Mucosa of rectum (tissue), 2 donors: Measurements from ENCODE around the gene TRMT112.
A peak's percentile ranks its signal among the peaks of the same experiment; 100 is the strongest.
"Not testable (repeated sequence)": the region's sequence is repeated elsewhere in the genome, so short reads cannot be mapped to it uniquely, and the experiment has no call there.

Experiments
- H3K27ac ChIP-seq, 2 donors: one replicate each; pipeline ENCODE4 v1.7.0; 2013; ENCODE audit warnings: inconsistent platforms in 2 of 2, low read depth in 2 of 2, low read length in 2 of 2
- H3K27me3 ChIP-seq, 2 donors: one replicate each; pipeline ENCODE4 v1.7.0; 2013; ENCODE audit warnings: low read length in 2 of 2; ENCODE audit not compliant: control insufficient read depth in 2 of 2, insufficient read depth in 2 of 2
- H3K36me3 ChIP-seq, 2 donors: one replicate each; pipeline ENCODE4 v1.7.0; 2013; ENCODE audit warnings: low read length in 2 of 2; ENCODE audit not compliant: control insufficient read depth in 2 of 2, insufficient read depth in 2 of 2
- H3K4me1 ChIP-seq, 2 donors: one replicate each; pipeline ENCODE4 v1.7.0; 2013; ENCODE audit warnings: low read length in 2 of 2, mild to moderate bottlenecking in 1 of 2; ENCODE audit not compliant: control insufficient read depth in 2 of 2, insufficient read depth in 2 of 2
- H3K4me3 ChIP-seq, 2 donors: one replicate each; pipeline ENCODE4 v1.7.0; 2013; ENCODE audit warnings: low read length in 2 of 2
- H3K9ac ChIP-seq, 2 donors: one replicate each; pipeline ENCODE4 v1.7.0; 2013; ENCODE audit warnings: low read length in 2 of 2, low read depth in 1 of 2, mild to moderate bottlenecking in 1 of 2
- H3K9me3 ChIP-seq, 2 donors: one replicate each; pipeline ENCODE4 v1.7.0; 2013; ENCODE audit warnings: low read length in 2 of 2; ENCODE audit not compliant: control insufficient read depth in 2 of 2
- donor health status: healthy.
- donor health status: Normal muscosa, but diverticular disease.

Gene TRMT112

DNA sequence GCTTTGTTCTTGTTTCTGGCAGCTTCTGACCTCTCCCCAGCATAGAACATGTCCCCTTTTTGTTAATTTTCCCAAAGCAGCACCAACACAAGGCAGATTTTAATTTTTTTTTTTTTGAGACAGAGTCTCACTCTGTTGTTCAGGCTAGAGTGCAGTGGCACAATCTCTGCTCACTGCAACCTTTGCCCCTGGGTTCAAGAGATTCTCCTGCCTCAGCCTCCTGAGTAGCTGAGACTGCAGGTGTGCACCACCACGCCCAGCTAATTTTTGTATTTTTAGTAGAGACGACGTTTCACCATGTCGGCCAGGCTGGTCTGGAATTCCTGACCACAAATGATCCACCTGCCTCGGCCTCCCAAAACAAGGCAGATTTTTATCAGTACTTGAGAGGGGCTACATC lies 9.6 kb downstream of the TRMT112 start:
- H3K4me1 ChIP-seq, result peaks cover 20 to 24% of the 10 kb centered on the region in 2 donors
- H3K27me3 ChIP-seq, H3K9ac ChIP-seq, H3K27ac ChIP-seq, H3K9me3 ChIP-seq: not testable (repeated sequence)
- H3K36me3 ChIP-seq, result peaks cover 6 to 17% of the 10 kb centered on the region in 2 donors
- peak overlapping the region in 1 of 2 donors; percentile 92 for H3K4me3 ChIP-seq

DNA sequence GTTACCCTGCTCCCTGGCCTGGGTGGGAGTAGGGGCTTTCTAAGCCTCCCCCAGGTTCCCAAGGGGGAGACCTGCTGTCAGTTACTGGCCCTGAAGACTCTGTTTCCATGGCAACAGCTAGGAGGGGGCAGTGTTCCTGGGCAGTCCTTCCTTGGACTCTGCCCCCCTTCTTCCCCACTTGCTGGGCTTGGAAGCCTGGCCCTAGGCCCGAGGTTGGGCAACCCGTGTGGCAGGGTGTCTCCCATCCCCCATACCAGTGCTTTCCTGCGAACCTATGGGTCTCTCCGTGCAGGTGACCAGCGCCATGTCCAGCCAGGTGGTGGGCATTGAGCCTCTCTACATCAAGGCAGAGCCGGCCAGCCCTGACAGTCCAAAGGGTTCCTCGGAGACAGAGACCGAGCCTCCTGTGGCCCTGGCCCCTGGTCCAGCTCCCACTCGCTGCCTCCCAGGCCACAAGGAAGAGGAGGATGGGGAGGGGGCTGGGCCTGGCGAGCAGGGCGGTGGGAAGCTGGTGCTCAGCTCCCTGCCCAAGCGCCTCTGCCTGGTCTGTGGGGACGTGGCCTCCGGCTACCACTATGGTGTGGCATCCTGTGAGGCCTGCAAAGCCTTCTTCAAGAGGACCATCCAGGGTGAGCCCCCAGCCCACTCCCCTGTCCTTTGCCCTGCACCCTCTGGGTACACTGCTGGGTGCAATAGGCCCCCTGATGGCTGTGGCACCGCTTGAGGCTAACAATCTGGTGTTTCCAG lies 10.3 kb downstream of the TRMT112 start:
- Histone ChIP-seq H3K27me3 (no peaks in the 10 kb centered on the region), H3K4me1 (peaks cover 20 to 24% of the 10 kb centered on the region in 2 donors), H3K27ac (peak overlapping the region; percentile 86 to 92), H3K9ac (peak overlapping the region; percentile 66 to 71), H3K4me3 (peak overlapping the region; percentile 73 to 92), H3K9me3 (no peaks in the 10 kb centered on the region), H3K36me3 (peaks cover 0 to 12% of the 10 kb centered on the region in 2 donors)

GRCh38 chr11:64306563-64306875 lies 10.8 kb downstream of the TRMT112 start:
- H3K9me3 ChIP-seq, result no peaks in the 10 kb centered on the region
- H3K27ac ChIP-seq, result peak overlapping the region; percentile 86 to 92
- peak overlapping the region; percentile 73 to 92 for H3K4me3 ChIP-seq
- H3K9ac ChIP-seq, result peak overlapping the region; percentile 66 to 71
- H3K36me3 ChIP-seq, result peaks cover 0 to 12% of the 10 kb centered on the region in 2 donors
- peaks cover 20 to 24% of the 10 kb centered on the region in 2 donors for H3K4me1 ChIP-seq
- no peaks in the 10 kb centered on the region for H3K27me3 ChIP-seq

- peaks cover 0 to 10% of the 10 kb centered on the region in 2 donors for H3K36me3 ChIP-seq
- H3K27ac ChIP-seq, result peak overlapping the region; percentile 86 to 92
- no peaks in the 10 kb centered on the region for H3K27me3 ChIP-seq
- H3K4me3 ChIP-seq, result peak overlapping the region; percentile 73 to 92
- H3K9me3 ChIP-seq, result no peaks in the 10 kb centered on the region
- peak overlapping the region; percentile 66 to 71 for H3K9ac ChIP-seq
- peaks cover 20 to 24% of the 10 kb centered on the region in 2 donors for H3K4me1 ChIP-seq
These were observed 11.4 kb downstream of the TRMT112 start for GRCh38 chr11:64305691-64306562.

DNA sequence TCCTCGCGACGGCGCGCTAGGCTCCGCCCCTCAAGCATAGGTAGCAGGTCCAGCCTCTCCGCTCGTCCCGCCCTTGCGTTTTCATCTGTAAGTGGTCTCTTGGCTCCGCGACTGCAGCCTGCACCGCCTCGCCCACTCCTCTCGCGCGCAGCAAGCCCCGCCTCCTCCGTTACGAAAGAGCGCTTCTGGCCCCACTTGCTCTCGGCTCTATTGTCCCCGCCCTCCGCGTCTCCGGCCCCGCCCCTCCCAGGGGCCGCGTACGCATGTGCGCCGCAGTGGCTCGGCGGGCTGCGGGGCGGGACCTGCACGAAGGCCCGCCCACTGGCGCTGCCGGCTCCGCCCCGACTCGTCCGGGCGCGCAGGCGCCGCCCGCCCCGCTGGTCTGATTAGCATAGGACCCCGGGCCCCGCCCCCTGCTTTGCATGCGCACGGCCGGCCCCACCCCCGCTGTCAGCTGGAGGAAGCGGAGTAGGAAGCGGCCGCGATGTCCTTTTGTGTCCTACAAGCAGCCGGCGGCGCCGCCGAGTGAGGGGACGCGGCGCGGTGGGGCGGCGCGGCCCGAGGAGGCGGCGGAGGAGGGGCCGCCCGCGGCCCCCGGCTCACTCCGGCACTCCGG lies 12.2 kb downstream of the TRMT112 start, which contains the start of gene ESRRA:
Gene ESRRA (plus strand): TSS at position 450 of the 616 bp plus-strand sequence. CDS start 1,656 bp downstream, outside the sequence.
- Histone ChIP-seq H3K27me3 (peaks cover 4 to 5% of the 10 kb centered on the region in 2 donors), H3K36me3 (peaks cover 0 to 6% of the 10 kb centered on the region in 2 donors), H3K4me3 (peak within 1 kb of the TSS; percentile 73 to 92), H3K27ac (peak within 1 kb of the TSS; percentile 99 to 100), H3K9ac (peak within 1 kb of the TSS; percentile 89 to 90), H3K9me3 (no peaks in the 10 kb centered on the region), H3K4me1 (peaks cover 27 to 31% of the 10 kb centered on the region in 2 donors)

DNA sequence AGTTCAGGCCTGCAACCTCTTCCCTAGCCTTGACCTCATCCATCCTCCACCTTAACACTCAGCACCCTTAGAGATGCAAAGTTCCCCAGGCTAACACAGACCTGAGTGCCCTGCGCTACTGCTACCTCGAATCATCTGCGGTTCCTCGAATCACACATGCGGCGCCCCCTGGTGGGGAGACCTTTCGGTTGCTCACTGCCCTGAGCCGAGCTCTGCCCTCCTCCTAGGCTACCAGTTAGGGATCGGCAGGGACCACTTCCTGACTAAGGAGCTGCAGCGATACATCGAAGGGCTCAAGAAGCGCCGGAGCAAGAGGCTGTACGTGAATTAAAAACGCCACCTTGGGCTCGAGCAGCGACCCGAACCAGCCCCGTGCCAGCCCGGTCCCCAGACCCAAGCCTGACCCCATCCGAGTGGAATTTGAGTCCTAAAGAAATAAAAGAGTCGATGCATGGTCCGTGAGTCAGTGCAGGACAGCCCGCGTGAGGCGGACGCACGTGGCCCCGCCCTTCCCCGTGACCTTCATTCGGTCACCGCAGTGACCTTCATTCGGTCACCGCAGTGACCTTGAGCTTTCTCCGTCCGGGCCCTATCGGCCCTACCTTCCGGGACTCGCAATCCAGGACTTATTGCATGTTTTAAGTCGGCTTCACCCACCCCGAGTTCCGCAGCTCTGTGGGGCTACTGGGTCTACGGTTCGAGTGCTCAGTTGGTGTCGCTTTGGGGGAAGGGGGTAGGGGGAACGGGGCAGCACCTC lies 12.9 kb downstream of the TRMT112 start:
- Histone ChIP-seq H3K9me3 (no peaks in the 10 kb centered on the region), H3K27ac (peak overlapping the region; percentile 99 to 100), H3K4me3 (peak overlapping the region; percentile 73 to 84), H3K4me1 (peaks cover 33 to 38% of the 10 kb centered on the region in 2 donors), H3K27me3 (peaks cover 8 to 11% of the 10 kb centered on the region in 2 donors), H3K9ac (peak overlapping the region; percentile 89 to 90), H3K36me3 (peaks cover 0 to 6% of the 10 kb centered on the region in 2 donors)

DNA sequence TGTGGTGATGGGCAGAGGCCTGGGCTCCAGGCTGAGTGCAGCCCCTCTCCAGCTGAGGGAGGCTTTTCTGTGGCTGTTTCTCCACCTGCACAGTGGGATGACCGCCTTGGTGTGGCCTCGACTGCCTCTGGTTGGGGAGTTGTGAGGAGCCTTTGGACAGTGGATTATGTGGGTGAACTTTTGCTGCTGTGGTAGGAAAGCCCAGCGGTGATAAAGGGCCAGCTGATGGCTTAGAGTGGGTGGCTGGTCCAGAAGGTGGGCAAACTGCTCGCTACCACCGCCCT lies 13.4 kb downstream of the TRMT112 start:
- Histone ChIP-seq H3K27ac (peak overlapping the region; percentile 99 to 100), H3K9ac (peak overlapping the region; percentile 89 to 90), H3K9me3 (no peaks in the 10 kb centered on the region), H3K36me3 (peaks cover 0 to 6% of the 10 kb centered on the region in 2 donors), H3K4me3 (peak overlapping the region; percentile 73 to 84), H3K27me3 (peaks cover 8 to 16% of the 10 kb centered on the region in 2 donors), H3K4me1 (peaks cover 33 to 42% of the 10 kb centered on the region in 2 donors)

- Histone ChIP-seq H3K4me3 (peak overlapping the region; percentile 73 to 84), H3K4me1 (peaks cover 33 to 42% of the 10 kb centered on the region in 2 donors), H3K27ac (peak overlapping the region; percentile 99 to 100), H3K27me3 (peaks cover 10 to 22% of the 10 kb centered on the region in 2 donors), H3K36me3 (peaks cover 0 to 6% of the 10 kb centered on the region in 2 donors), H3K9ac (peak overlapping the region in 1 of 2 donors; percentile 89), H3K9me3 (no peaks in the 10 kb centered on the region)
These were observed 14.0 kb downstream of the TRMT112 start for GRCh38 chr11:64303109-64304031.
